Body of pancreas (tissue), 4 donors: Measurements from ENCODE around the gene SNX25.

Source experiments
- CTCF ChIP-seq, 7 experiments: fragments of 450-650 bp in 4 of 7; fragments of 200-600 bp in 3 of 7; sonication (generic) in 3 of 7; IDR thresholded peaks; one replicate each; pipeline ENCODE4 v1.5.1; 2016 to 2019; ENCODE audit warnings: antibody characterized with exemption in 7 of 7
- POLR2A ChIP-seq, 3 donors: fragments of 450-650 bp; IDR thresholded peaks; one replicate each; pipeline ENCODE4 v1.6.1; 2016; ENCODE audit warnings: antibody characterized with exemption in 3 of 3, mild to moderate bottlenecking in 2 of 3

- TF ChIP-seq POLR2A (IDR thresholded peaks at IDR 0.05) (no peak), CTCF (IDR thresholded peaks at IDR 0.05) (no peak)
Measured at GRCh38 chr4:185256446-185256845, 47.0 kb downstream of the SNX25 start.
